Eye (tissue), 1 donor: ENCODE data around the gene SRRT.
"Not testable (repeated sequence)": the region's sequence is repeated elsewhere in the genome, so short reads cannot be mapped to it uniquely, and the experiment has no call there.

ENCODE experiments used
- DNase-seq: peaks from one replicate; pipeline ENCODE4 v3.0.0-alpha.2; 2015

The SRRT gene

GRCh38 chr7:100895956-100896731 is 21.2 kb downstream of the SRRT start:
- peak; percentile 81 for DNase-seq

GRCh38 chr7:100896732-100897608 is 22.1 kb downstream of the SRRT start:
- DNase-seq, result peak; percentile 72

GRCh38 chr7:100897772-100898454 is 23.0 kb downstream of the SRRT start:
- DNase-seq, result no peak

- DNase-seq, result no peak
Observed at GRCh38 chr7:100899432-100899831, 24.5 kb downstream of the SRRT start.

GRCh38 chr7:100900978-100901377 is 26.1 kb downstream of the SRRT start:
- DNase-seq, result no peak

- no peak for DNase-seq
Observed at GRCh38 chr7:100901921-100902332, 27.0 kb downstream of the SRRT start.

- DNase-seq, result no peak
Observed at GRCh38 chr7:100902638-100903037, 27.7 kb downstream of the SRRT start.

GRCh38 chr7:100908512-100908911 is 33.6 kb downstream of the SRRT start:
- no peak for DNase-seq

- DNase-seq, result not testable (repeated sequence)
Observed at GRCh38 chr7:100910443-100910842, 35.5 kb downstream of the SRRT start.

- no peak for DNase-seq
Observed at GRCh38 chr7:100911484-100911883, 36.6 kb downstream of the SRRT start.

- no peak for DNase-seq
Observed at GRCh38 chr7:100914208-100914878, 39.4 kb downstream of the SRRT start.

- DNase-seq, result no peak
Observed at GRCh38 chr7:100914879-100915447, 40.1 kb downstream of the SRRT start.

- DNase-seq, result not testable (repeated sequence)
Observed at GRCh38 chr7:100919335-100919734, 44.4 kb downstream of the SRRT start.

- not testable (repeated sequence) for DNase-seq
Observed at GRCh38 chr7:100919779-100920437, 45.0 kb downstream of the SRRT start.

- no peak for DNase-seq
Observed at GRCh38 chr7:100921039-100921438, 46.1 kb downstream of the SRRT start.

- DNase-seq, result not testable (repeated sequence)
Observed at GRCh38 chr7:100923616-100924015, 48.7 kb downstream of the SRRT start.

- DNase-seq, result no peak
Observed at GRCh38 chr7:100929808-100930174, 54.9 kb downstream of the SRRT start.

GRCh38 chr7:100933734-100934133 is 58.8 kb downstream of the SRRT start:
- DNase-seq, result no peak

GRCh38 chr7:100935381-100935780 is 60.5 kb downstream of the SRRT start:
- not testable (repeated sequence) for DNase-seq

- not testable (repeated sequence) for DNase-seq
Observed at GRCh38 chr7:100936167-100936566, 61.3 kb downstream of the SRRT start.
